Gastroesophageal sphincter (tissue), 4 donors: ENCODE results near the gene MYBPC1. TPM values are rescaled to one million over a fixed set of nuclear protein-coding genes. Genes with fewer than 3 reads are reported as not detected.

Experiments used
- ATAC-seq: fragments of 150-250 bp; one replicate; pipeline ENCODE4 v1.9.1; 2016; ENCODE audit warnings: mild to moderate bottlenecking, moderate library complexity
- H3K27ac ChIP-seq, 4 donors: fragments of 200-600 bp; sonication (generic) in 3 of 4; 1 replicate in 3 of 4; 2 replicates in 1 of 4; pipeline ENCODE4 v1.5.1; 2016 to 2019
- H3K27me3 ChIP-seq: fragments of 200-600 bp; sonication (generic); one replicate; pipeline ENCODE4 v1.5.1; 2019
- H3K36me3 ChIP-seq, 2 donors: fragments of 200-600 bp; sonication (generic); one replicate each; pipeline ENCODE4 v1.5.1; 2019; ENCODE audit warnings: control low read depth in 1 of 2
- H3K4me1 ChIP-seq, 3 donors: fragments of 200-600 bp; sonication (generic); 1 replicate in 2 of 3; 2 replicates in 1 of 3; pipeline ENCODE4 v1.5.1; 2016 to 2019; ENCODE audit warnings: control low read depth in 2 of 3
- H3K4me3 ChIP-seq, 2 donors: fragments of 200-600 bp; sonication (generic); one replicate each; pipeline ENCODE4 v1.5.1; 2019; ENCODE audit warnings: mild to moderate bottlenecking in 1 of 2, moderate library complexity in 1 of 2
- H3K9me3 ChIP-seq, 3 donors: fragments of 200-600 bp; sonication (generic); one replicate each; pipeline ENCODE4 v1.5.1; 2017 to 2019; ENCODE audit warnings: control low read depth in 2 of 3
- CTCF ChIP-seq, 4 experiments: fragments of 200-600 bp in 2 of 4; fragments of 450-650 bp in 2 of 4; sonication (generic) in 1 of 4; IDR thresholded peaks; one replicate each; pipeline ENCODE4 v1.5.1; 2017 to 2019; ENCODE audit warnings: antibody characterized with exemption in 4 of 4, mild to moderate bottlenecking in 2 of 4, moderate library complexity in 2 of 4
- EP300 ChIP-seq: sonication (generic); formaldehyde crosslinking; IDR thresholded peaks from one replicate; pipeline ENCODE4 v1.6.1; 2017; ENCODE audit warnings: antibody characterized with exemption, mild to moderate bottlenecking
- POLR2A ChIP-seq, 2 donors: fragments of 450-650 bp; IDR thresholded peaks; one replicate each; pipeline ENCODE4 v1.6.1; 2017; ENCODE audit warnings: antibody characterized with exemption in 2 of 2, mild to moderate bottlenecking in 2 of 2, moderate library complexity in 1 of 2
- POLR2AphosphoS5 ChIP-seq: sonication (generic); formaldehyde crosslinking; IDR thresholded peaks from one replicate; pipeline ENCODE4 v1.6.1; 2017; ENCODE audit warnings: antibody characterized with exemption
- WGBS, 2 donors: methylation state at CpG; one replicate each; pipeline ENCODE4 v1.1.5; 2018; ENCODE audit warnings: low coverage in 1 of 2; 5-methylcytosine and 5-hydroxymethylcytosine counted together
- total RNA-seq, 4 donors: library from RNA; depleted of rRNA; stranded (reverse); fragments of >200 nt; gene quantifications; one replicate each; pipeline ENCODE4 v1.1.0, GENCODE V29; 2016

MYBPC1 gene
- total RNA-seq, 4 donors from 2014 or later, result 0.15 TPM; not detected in 3

DNA sequence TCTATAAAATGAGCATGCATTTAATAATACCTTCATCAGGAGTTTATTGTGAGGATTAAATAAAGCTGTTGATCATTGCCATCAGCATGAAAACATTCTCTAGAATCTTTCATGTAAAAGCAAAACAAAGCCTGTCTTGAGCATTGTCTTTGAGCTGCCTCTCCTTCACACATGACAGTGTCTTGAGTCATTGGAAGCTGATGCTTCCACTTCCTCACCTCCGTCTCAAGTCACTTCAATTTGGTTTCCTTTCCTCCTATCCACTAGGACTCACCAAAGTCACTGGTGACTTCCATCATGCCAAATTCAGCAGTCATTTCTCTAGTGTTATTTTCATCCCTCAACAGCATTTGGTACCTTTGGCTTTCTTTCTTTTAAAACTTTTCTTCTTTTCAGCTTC lies 31.6 kb upstream of the MYBPC1 start:
- H3K4me1 ChIP-seq, result no peaks in the 10 kb centered on the region
- peaks cover 0 to 11% (median 0%) of the 10 kb centered on the region in 3 donors for H3K9me3 ChIP-seq
- no peak overlapping the region for H3K27ac ChIP-seq
- 50 to 64% methylated on average over 1 of the region's 1 CpG for WGBS, 2 donors
- no peaks in the 10 kb centered on the region for H3K27me3 ChIP-seq
- no peaks in the 10 kb centered on the region for H3K36me3 ChIP-seq
- TF ChIP-seq POLR2AphosphoS5, result no peak
- no peak for TF ChIP-seq EP300
- TF ChIP-seq POLR2A (IDR thresholded peaks at IDR 0.05), result no peak
- TF ChIP-seq CTCF (IDR thresholded peaks at IDR 0.05), result no peak
- no peak overlapping the region for H3K4me3 ChIP-seq
- ATAC-seq, result no peak

- H3K4me3 ChIP-seq, result no peak overlapping the region
- no peak overlapping the region for H3K27ac ChIP-seq
- TF ChIP-seq POLR2AphosphoS5, result no peak
- TF ChIP-seq POLR2A (IDR thresholded peaks at IDR 0.05), result no peak
- no peak for TF ChIP-seq EP300
- TF ChIP-seq CTCF (IDR thresholded peaks at IDR 0.05), result no peak
- ATAC-seq, result no peak
- H3K4me1 ChIP-seq, result no peaks in the 10 kb centered on the region
- 0 to 20% methylated on average over 2 of the region's 2 CpGs for WGBS, 2 donors
- no peaks in the 10 kb centered on the region for H3K27me3 ChIP-seq
- H3K36me3 ChIP-seq, result no peaks in the 10 kb centered on the region
- peaks cover 0 to 4% (median 0%) of the 10 kb centered on the region in 3 donors for H3K9me3 ChIP-seq
These were observed 29.9 kb upstream of the MYBPC1 start for GRCh38 chr12:101564912-101565311.

DNA sequence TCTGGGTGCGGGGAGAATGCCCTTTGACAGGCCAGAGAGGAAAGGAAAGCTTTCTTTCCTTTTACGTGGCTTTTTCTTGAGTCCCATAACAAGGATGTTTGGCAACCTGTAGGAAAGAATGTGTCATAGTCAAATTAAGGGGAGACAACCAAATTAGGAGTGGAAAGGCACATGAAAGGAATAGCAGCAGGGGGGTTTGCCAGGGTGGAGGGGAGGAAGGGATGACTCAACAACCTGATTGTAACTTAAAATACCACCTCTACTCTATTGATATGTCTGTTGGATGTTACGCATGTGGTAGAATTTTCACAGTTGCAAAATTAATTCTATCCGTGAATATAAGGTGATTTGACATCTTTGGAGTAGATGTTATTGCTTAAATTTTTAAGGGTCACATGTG lies 28.5 kb upstream of the MYBPC1 start:
- Histone ChIP-seq H3K4me1 (no peaks in the 10 kb centered on the region), H3K27ac (no peak overlapping the region), H3K4me3 (no peak overlapping the region), H3K27me3 (no peaks in the 10 kb centered on the region), H3K36me3 (no peaks in the 10 kb centered on the region), H3K9me3 (no peaks in the 10 kb centered on the region)
- TF ChIP-seq CTCF (IDR thresholded peaks at IDR 0.05), result no peak
- TF ChIP-seq EP300, result no peak
- no peak for TF ChIP-seq POLR2A (IDR thresholded peaks at IDR 0.05)
- TF ChIP-seq POLR2AphosphoS5, result no peak
- 35 to 48% methylated on average over 3 to 4 of the region's 4 CpGs for WGBS, 2 donors
- no peak for ATAC-seq

GRCh38 chr12:101567918-101568317 lies 26.9 kb upstream of the MYBPC1 start:
- Histone ChIP-seq H3K27ac (no peak overlapping the region), H3K4me1 (no peaks in the 10 kb centered on the region), H3K4me3 (no peak overlapping the region), H3K9me3 (no peaks in the 10 kb centered on the region), H3K36me3 (no peaks in the 10 kb centered on the region), H3K27me3 (no peaks in the 10 kb centered on the region)
- WGBS, 2 donors, result 72 to 75% methylated on average over 4 of the region's 4 CpGs
- TF ChIP-seq EP300, result no peak
- ATAC-seq, result no peak

DNA sequence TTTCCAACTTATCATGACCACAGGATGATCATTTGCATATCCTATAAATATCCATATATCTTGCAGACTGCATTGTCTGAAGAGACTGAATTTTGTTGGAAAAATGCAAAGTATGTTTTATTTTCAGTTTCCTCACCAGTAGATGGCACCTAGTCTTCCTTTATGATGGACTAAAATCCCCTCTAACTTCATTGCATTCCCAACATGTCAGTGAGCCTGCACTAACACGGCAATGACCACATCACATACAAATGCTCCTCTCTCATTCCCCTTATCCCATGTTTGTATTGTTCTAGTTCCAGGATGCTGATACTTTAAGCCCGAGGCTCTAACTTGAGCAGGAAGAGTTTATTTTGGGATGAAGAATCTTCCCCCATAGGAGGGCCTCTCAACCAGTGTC lies 24.7 kb upstream of the MYBPC1 start:
- no peak overlapping the region for H3K27ac ChIP-seq
- no peaks in the 10 kb centered on the region for H3K9me3 ChIP-seq
- H3K4me1 ChIP-seq, result no peaks in the 10 kb centered on the region
- ATAC-seq, result peak; percentile 57
- H3K4me3 ChIP-seq, result no peak overlapping the region
- no peaks in the 10 kb centered on the region for H3K36me3 ChIP-seq
- no peaks in the 10 kb centered on the region for H3K27me3 ChIP-seq
- 0 to 9% methylated on average over 2 of the region's 2 CpGs for WGBS, 2 donors
- TF ChIP-seq CTCF (IDR thresholded peaks at IDR 0.05) (peak in 3 of 4 experiments; percentile 34 to 42 (median 40)), POLR2A (IDR thresholded peaks at IDR 0.05) (no peak)
